K562 (cell line): ENCODE data around the gene CNGA1. TPM values are rescaled to one million over a fixed set of nuclear protein-coding genes. Genes with fewer than 3 reads are reported as not detected.

Experiments used
- ATAC-seq: fragments of 200-7000 bp; cut with Tn5 transposase; 3 replicates; pipeline ENCODE4 v1.9.1; 2020; ENCODE audit warnings: moderate library complexity
- BruUV-seq: library from RNA; stranded (reverse); fragments of 400-500 nt; replicated peaks from 2 replicates; lab custom pipeline; 2021; lab: Mats Ljungman, UMichigan
- CTCF ChIA-PET: fragments of 300-600 bp; formaldehyde crosslinking; extraction: SDS; loops from one replicate; lab custom pipeline; 2021; ENCODE audit warnings: low intra/inter-chr PET ratio; lab: Yijun Ruan, JAX
- POLR2A ChIA-PET: fragments of 300-600, 350-650 bp; sonication (Branson Sonifier 250); formaldehyde crosslinking; extraction: SDS; loops from one replicate; lab custom pipeline; 2021; ENCODE audit warnings: antibody characterized with exemption, inconsistent platforms; lab: Yijun Ruan, JAX
- DNase-seq, 4 experiments: peaks; one replicate each; pipeline versions ENCODE4 v3.0.0 to v3.0.0-alpha.2; 2011 to 2018; ENCODE audit warnings: low spot score in 3 of 4, mixed read lengths in 3 of 4; ENCODE audit errors: extremely low read depth in 1 of 4
- FAIRE-seq: peaks from 2 replicates; lab custom pipeline; 2011; peaks lifted over from hg19 to GRCh38; lab: Jason Lieb, UNC
- H2AFZ ChIP-seq: 2 replicates; pipeline ENCODE4 v1.6.0; 2011; ENCODE audit warnings: low read depth, low read length, control low read depth, inconsistent platforms
- H3K27ac ChIP-seq: fragments of 200-600 bp; 3 replicates; pipeline ENCODE4 v1.8.0; 2011; ENCODE audit warnings: low read depth, mild to moderate bottlenecking, control low read depth, inconsistent platforms, low read length, moderate library complexity, mixed read lengths; ENCODE audit errors: extremely low read depth
- H3K27me3 ChIP-seq, 2 experiments: fragments of 300-600 bp in 1 of 2; 2 replicates in 1 of 2; 3 replicates in 1 of 2; pipeline versions ENCODE4 v1.6.0 to v1.8.0; 2011; ENCODE audit warnings: inconsistent platforms in 2 of 2, low read length in 2 of 2, mild to moderate bottlenecking in 1 of 2, mixed read lengths in 1 of 2, moderate library complexity in 1 of 2; ENCODE audit not compliant: control insufficient read depth in 2 of 2, insufficient read depth in 2 of 2
- H3K36me3 ChIP-seq: fragments of 300-600 bp; 3 replicates; pipeline ENCODE4 v1.8.0; 2011; ENCODE audit warnings: mild to moderate bottlenecking, low read length, inconsistent platforms; ENCODE audit not compliant: control insufficient read depth, insufficient read depth
- H3K4me1 ChIP-seq, 2 experiments: fragments of 200-600 bp in 1 of 2; replicated peaks in 1 of 2; 2 replicates in 1 of 2; 3 replicates in 1 of 2; pipeline versions ENCODE4 v1.5.1 to v1.8.0; 2011; ENCODE audit warnings: inconsistent platforms in 2 of 2, low read length in 2 of 2, mild to moderate bottlenecking in 1 of 2, mixed read lengths in 1 of 2, moderate library complexity in 1 of 2; ENCODE audit not compliant: control insufficient read depth in 2 of 2, insufficient read depth in 2 of 2
- H3K4me2 ChIP-seq: 2 replicates; pipeline ENCODE4 v1.6.1; 2011; ENCODE audit warnings: low read length, control low read depth, inconsistent platforms, mixed read lengths; ENCODE audit not compliant: insufficient read depth
- H3K4me3 ChIP-seq: fragments of 200-600 bp; sonication (generic), shearing (Covaris generic); 2 replicates; pipeline ENCODE4 v1.5.1; 2016; ENCODE audit warnings: control low read depth, inconsistent platforms
- H3K79me2 ChIP-seq: fragments of 200-600 bp; 3 replicates; pipeline ENCODE4 v1.8.0; 2011; ENCODE audit warnings: low read length, inconsistent platforms; ENCODE audit not compliant: control insufficient read depth, insufficient read depth
- H3K9ac ChIP-seq, 2 experiments: 2 replicates each; pipeline versions ENCODE4 v1.6.0 to v1.6.1; 2011; ENCODE audit warnings: low read depth in 2 of 2, low read length in 2 of 2, control low read depth in 1 of 2, inconsistent platforms in 1 of 2, mild to moderate bottlenecking in 1 of 2, mixed read lengths in 1 of 2; ENCODE audit not compliant: insufficient read depth in 1 of 2
- H3K9me1 ChIP-seq: one replicate; pipeline ENCODE4 v1.6.0; 2011; ENCODE audit warnings: inconsistent platforms, mild to moderate bottlenecking, low read length, moderate library complexity; ENCODE audit not compliant: control insufficient read depth, insufficient read depth
- H3K9me3 ChIP-seq: replicated peaks from 2 replicates; pipeline ENCODE4 v1.5.1; 2011; ENCODE audit warnings: low read depth, low read length, inconsistent platforms; ENCODE audit not compliant: control insufficient read depth, insufficient read depth
- H4K20me1 ChIP-seq: replicated peaks from 2 replicates; pipeline ENCODE4 v1.6.1; 2011; ENCODE audit warnings: low read length, inconsistent platforms, mixed read lengths; ENCODE audit not compliant: control insufficient read depth, insufficient read depth
- CBX3 ChIP-seq, 2 experiments: IDR thresholded peaks; 1 replicate in 1 of 2; 2 replicates in 1 of 2; pipeline ENCODE4 v1.6.1; 2012; ENCODE audit warnings: inconsistent platforms in 2 of 2, low read length in 2 of 2, borderline replicate concordance in 1 of 2, control low read depth in 1 of 2
- CBX5 ChIP-seq: IDR thresholded peaks from 2 replicates; pipeline ENCODE4 v1.6.1; 2014; ENCODE audit warnings: low read depth, borderline replicate concordance
- E2F3 ChIP-seq: fragments of 250-450 bp; sonication (Bioruptor Pico); IDR thresholded peaks from 2 replicates; pipeline ENCODE4 v1.4.0; 2020; ENCODE audit warnings: mild to moderate bottlenecking
- NUFIP1 ChIP-seq: fragments of 450-650 bp; IDR thresholded peaks from 2 replicates; pipeline ENCODE4 v1.6.1; 2018; ENCODE audit not compliant: partially characterized antibody
- ZBTB1 ChIP-seq: sonication (generic); formaldehyde crosslinking; IDR thresholded peaks from 2 replicates; pipeline ENCODE4 v1.8.1; 2023; ENCODE audit warnings: missing genetic modification reagents, low read depth, mild to moderate bottlenecking, borderline replicate concordance
- ZC3H8 ChIP-seq: fragments of 450-650 bp; IDR thresholded peaks from 2 replicates; pipeline ENCODE4 v1.6.1; 2017
- ZNF277 ChIP-seq: fragments of 250-450 bp; sonication (Bioruptor Pico); IDR thresholded peaks from 2 replicates; pipeline ENCODE4 v1.8.0; 2022; ENCODE audit warnings: inconsistent platforms, mild to moderate bottlenecking, moderate library complexity, borderline replicate concordance
- WGBS: fragments of 100-300 bp; shearing (Covaris generic); methylation state at CpG from one replicate; pipeline ENCODE4 v1.1.6; 2016; ENCODE audit warnings: low coverage, mixed read lengths; ENCODE audit not compliant: insufficient coverage; ENCODE audit errors: missing lambda C conversion rate; 5-methylcytosine and 5-hydroxymethylcytosine counted together
- in situ Hi-C: fragments of 300-500 bp; cut with MboI; formaldehyde crosslinking; loops from 4 replicates; pipeline ENCODE4 v1.15.0; 2018; ENCODE audit warnings: inconsistent platforms, mixed read lengths
- intact Hi-C: fragments of 100-400 bp; cut with micrococcal nuclease; formaldehyde crosslinking; loops from 2 replicates; pipeline ENCODE4 v1.14.2; 2022
- polyA plus RNA-seq, 8 experiments: library from polyadenylated mRNA; depleted of rRNA in 4 of 8; stranded (reverse) in 5 of 8; unstranded in 3 of 8; fragments of >200 nt; fragmentation: Nextera tagmentation in 2 of 8; fragmentation: Illumina TruSeq in 1 of 8; extraction: Ambion mirVana in 2 of 8; extraction: Trizol in 1 of 8; gene quantifications; 2 replicates each; pipeline versions ENCODE4 v1.2.1 to v1.2.3, GENCODE V29; 2011 to 2014; ENCODE audit warnings: inconsistent platforms in 1 of 8, missing spikeins in 1 of 8
- total RNA-seq, 7 experiments: library from RNA; depleted of rRNA in 6 of 7; stranded (reverse); fragments of >200 nt in 6 of 7; fragmentation: Illumina TruSeq in 2 of 7; extraction: Trizol in 2 of 7; gene quantifications; 2 replicates each; pipeline versions ENCODE4 v1.2.1 to v1.2.3, GENCODE V29; 2011 to 2021; ENCODE audit warnings: low replicate concordance in 1 of 7

The CNGA1 gene
- total and polyA plus RNA-seq, 9 of the 15 experiments (the other 6 are each of a cell fraction or from before 2014, with no cell fraction given) = 0.03 to 0.29 (median 0.04) TPM; not detected in 5

- Histone ChIP-seq H3K4me1 (no peaks in the 10 kb centered on the region), H3K4me2 (no peak overlapping the region), H2AFZ (no peak overlapping the region), H3K27me3 (no peaks in the 10 kb centered on the region), H3K36me3 (no peaks in the 10 kb centered on the region), H3K79me2 (no peaks in the 10 kb centered on the region), H4K20me1 (no peaks in the 10 kb centered on the region), H3K9ac (no peak overlapping the region), H3K9me3 (no peaks in the 10 kb centered on the region; the same call in 1 of the 2 replicates), H3K4me3 (no peak overlapping the region)
- intact Hi-C loops (no loop called here), in situ Hi-C loops (no loop called here)
- POLR2A ChIA-PET = no interaction called here
- FAIRE-seq (no peak), ATAC-seq (no peak), DNase-seq (peak in 1 of 4 experiments; percentile 6)
- BruUV-seq = no TSS peak
- TF ChIP-seq ZC3H8 = no peak
- TF ChIP-seq E2F3 (CRISPR knock-in tag) = no peak
- TF ChIP-seq ZNF277 = no peak
- TF ChIP-seq ZBTB1 = no peak
- peak in 1 of 2 experiments; percentile 37; a peak in 1 of 3 replicates for TF ChIP-seq CBX3 (IDR thresholded peaks at IDR 0.05; ENCODE audit: borderline replicate concordance in 1 of 2, low read length in 2 of 2)
- peak; percentile 56; the same call in 1 of the 2 replicates for TF ChIP-seq CBX5
- no peak for TF ChIP-seq NUFIP1
- TF ChIP-seq, all 486 proteins: peak for 2
- no peaks in the 10 kb centered on the region for H3K9me1 ChIP-seq
- no peak overlapping the region for H3K27ac ChIP-seq
- 2% methylated on average over 5 of the region's 5 CpGs for WGBS
- CTCF ChIA-PET = no interaction called here
Measured at GRCh38 chr4:47990145-47990544, 26.3 kb downstream of the CNGA1 start.
